Loucy (cell line): ENCODE data around the gene SNX4.

Source experiments
- CTCF ChIP-seq: fragments of 200-600 bp; sonication (generic); conservative IDR thresholded peaks from 2 replicates; pipeline ENCODE4 v1.5.1; 2014; ENCODE audit warnings: mild to moderate bottlenecking, antibody characterized with exemption, low read length
- EZH2phosphoT487 ChIP-seq: fragments of 200-600 bp; IDR thresholded peaks from 2 replicates; pipeline ENCODE4 v1.6.1; 2018; ENCODE audit warnings: antibody characterized with exemption, mild to moderate bottlenecking, moderate library complexity, borderline replicate concordance

GRCh38 chr3:125498630-125499029 lies 21.4 kb downstream of the SNX4 start:
- no peak for TF ChIP-seq CTCF
- no peak for TF ChIP-seq EZH2phosphoT487
